DOHH2 (cell line): ENCODE results near the gene ATP6V0D1.
A peak's percentile ranks its signal among the peaks of the same experiment; 100 is the strongest.

Experiments used
- H3F3A ChIP-seq: fragments of 200-600 bp; sonication (generic), shearing (Covaris generic); 2 replicates; pipeline ENCODE4 v1.6.0; 2016; ENCODE audit warnings: antibody characterized with exemption, mild to moderate bottlenecking; ENCODE audit not compliant: control insufficient read depth, insufficient read depth
- H3K27ac ChIP-seq: fragments of 200-600 bp; sonication (generic); 2 replicates; pipeline ENCODE4 v1.5.1; 2014; ENCODE audit warnings: low read depth, mild to moderate bottlenecking, low read length, moderate library complexity
- H3K27me3 ChIP-seq: fragments of 200-600 bp; sonication (generic); 2 replicates; pipeline ENCODE4 v1.6.1; 2014; ENCODE audit warnings: mild to moderate bottlenecking, low read length, mixed read lengths; ENCODE audit not compliant: control insufficient read depth
- H3K36me3 ChIP-seq: fragments of 200-600 bp; sonication (generic); 2 replicates; pipeline ENCODE4 v1.6.1; 2014; ENCODE audit warnings: mild to moderate bottlenecking, low read length, moderate library complexity, mixed read lengths; ENCODE audit not compliant: control insufficient read depth
- H3K4me1 ChIP-seq: fragments of 200-600 bp; sonication (generic); 2 replicates; pipeline ENCODE4 v1.6.1; 2014; ENCODE audit warnings: mild to moderate bottlenecking, low read length, mixed read lengths; ENCODE audit not compliant: control insufficient read depth
- H3K4me2 ChIP-seq: fragments of 200-600 bp; sonication (generic); 2 replicates; pipeline ENCODE4 v1.6.0; 2014; ENCODE audit warnings: mild to moderate bottlenecking, low read length, moderate library complexity
- H3K4me3 ChIP-seq: fragments of 200-600 bp; sonication (generic); 2 replicates; pipeline ENCODE4 v1.5.1; 2014; ENCODE audit warnings: mild to moderate bottlenecking, low read length, mixed read lengths
- H3K79me2 ChIP-seq: fragments of 200-600 bp; sonication (generic); 2 replicates; pipeline ENCODE4 v1.6.1; 2014; ENCODE audit warnings: mild to moderate bottlenecking, low read length, mixed read lengths; ENCODE audit not compliant: control insufficient read depth
- H3K9me2 ChIP-seq: fragments of 200-600 bp; sonication (generic); replicated peaks from 2 replicates; pipeline ENCODE4 v1.6.1; 2014; ENCODE audit warnings: mild to moderate bottlenecking, low read length, mixed read lengths; ENCODE audit not compliant: control insufficient read depth
- H3K9me3 ChIP-seq: fragments of 200-600 bp; sonication (generic); 2 replicates; pipeline ENCODE4 v1.6.1; 2014; ENCODE audit warnings: antibody characterized with exemption, low read length, mixed read lengths; ENCODE audit not compliant: control insufficient read depth, insufficient read depth
- H4K20me1 ChIP-seq: fragments of 200-600 bp; sonication (generic); 2 replicates; pipeline ENCODE4 v1.6.0; 2014; ENCODE audit warnings: low read depth, mild to moderate bottlenecking, antibody characterized with exemption, low read length, moderate library complexity; ENCODE audit not compliant: control insufficient read depth, insufficient read depth
- EZH2phosphoT487 ChIP-seq: fragments of 200-600 bp; sonication (generic); IDR thresholded peaks from 2 replicates; pipeline ENCODE4 v1.6.1; 2017; ENCODE audit warnings: borderline replicate concordance, mild to moderate bottlenecking, antibody characterized with exemption, low read length, moderate library complexity, mixed read lengths
- TF ChIP-seq, protein P1 (sequence below): fragments of 200-600 bp; sonication (generic); IDR thresholded peaks from one replicate; pipeline ENCODE4 v1.5.1; 2014; ENCODE audit warnings: antibody characterized with exemption, mild to moderate bottlenecking, low read depth, low read length; ENCODE audit not compliant: poor library complexity, severe bottlenecking

The ATP6V0D1 gene

DNA sequence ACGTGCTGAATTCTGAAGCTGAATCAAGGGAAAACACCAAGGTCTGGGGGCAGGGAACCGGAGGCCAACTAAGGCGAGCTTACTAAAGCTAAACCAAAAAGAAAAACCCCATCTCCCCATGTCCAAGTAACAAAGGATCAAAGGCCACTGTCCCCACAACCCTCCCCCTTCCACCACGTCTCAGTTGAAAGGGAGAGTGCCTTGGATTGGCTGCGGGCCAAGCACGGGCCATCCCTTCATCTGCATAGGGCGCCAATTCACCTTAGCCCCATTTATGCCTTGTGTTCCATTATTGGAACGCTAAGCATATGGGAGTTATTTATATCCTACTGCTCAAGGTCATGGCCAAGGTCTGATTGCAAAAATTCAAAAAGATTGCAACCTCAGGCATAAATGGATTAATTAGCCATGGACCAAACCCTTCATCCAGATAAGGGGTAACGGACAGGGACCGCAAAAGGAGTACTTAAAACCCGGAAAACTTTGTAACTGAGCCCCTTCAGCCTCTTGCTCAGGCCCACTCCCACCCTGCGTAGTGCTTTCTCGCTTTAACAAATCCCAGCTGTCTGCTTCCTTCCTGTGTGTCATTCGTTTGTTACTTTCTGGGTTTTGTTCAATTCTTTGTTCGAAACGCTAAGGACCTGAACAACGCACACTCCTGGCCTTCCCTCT is 740 bp upstream of the ATP6V0D1 start:
- H3K36me3 ChIP-seq, result peaks cover 19% of the 10 kb centered on the region
- peak overlapping the region; percentile 95 for H3K4me3 ChIP-seq
- H3K27me3 ChIP-seq, result no peaks in the 10 kb centered on the region
- no peaks in the 10 kb centered on the region for H3K9me3 ChIP-seq
- peak overlapping the region; percentile 97 for H3K4me2 ChIP-seq
- peaks cover 57% of the 10 kb centered on the region for H3K4me1 ChIP-seq
- H3K27ac ChIP-seq, result peak overlapping the region; percentile 85
- H3K79me2 ChIP-seq, result peaks cover 60% of the 10 kb centered on the region
- peaks cover 6% of the 10 kb centered on the region; the same call in 1 of the 2 replicates for H3F3A ChIP-seq
- TF ChIP-seq, protein P1, sequence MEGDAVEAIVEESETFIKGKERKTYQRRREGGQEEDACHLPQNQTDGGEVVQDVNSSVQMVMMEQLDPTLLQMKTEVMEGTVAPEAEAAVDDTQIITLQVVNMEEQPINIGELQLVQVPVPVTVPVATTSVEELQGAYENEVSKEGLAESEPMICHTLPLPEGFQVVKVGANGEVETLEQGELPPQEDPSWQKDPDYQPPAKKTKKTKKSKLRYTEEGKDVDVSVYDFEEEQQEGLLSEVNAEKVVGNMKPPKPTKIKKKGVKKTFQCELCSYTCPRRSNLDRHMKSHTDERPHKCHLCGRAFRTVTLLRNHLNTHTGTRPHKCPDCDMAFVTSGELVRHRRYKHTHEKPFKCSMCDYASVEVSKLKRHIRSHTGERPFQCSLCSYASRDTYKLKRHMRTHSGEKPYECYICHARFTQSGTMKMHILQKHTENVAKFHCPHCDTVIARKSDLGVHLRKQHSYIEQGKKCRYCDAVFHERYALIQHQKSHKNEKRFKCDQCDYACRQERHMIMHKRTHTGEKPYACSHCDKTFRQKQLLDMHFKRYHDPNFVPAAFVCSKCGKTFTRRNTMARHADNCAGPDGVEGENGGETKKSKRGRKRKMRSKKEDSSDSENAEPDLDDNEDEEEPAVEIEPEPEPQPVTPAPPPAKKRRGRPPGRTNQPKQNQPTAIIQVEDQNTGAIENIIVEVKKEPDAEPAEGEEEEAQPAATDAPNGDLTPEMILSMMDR, result no peak
- TF ChIP-seq EZH2phosphoT487, result no peak
- H3K9me2 ChIP-seq, result no peaks in the 10 kb centered on the region
- H4K20me1 ChIP-seq, result no peaks in the 10 kb centered on the region

GRCh38 chr16:67477960-67478554 is 2.9 kb downstream of the ATP6V0D1 start:
- Histone ChIP-seq H3K4me2 (no peak overlapping the region), H3K36me3 (peaks cover 17% of the 10 kb centered on the region), H3K4me1 (peaks cover 41% of the 10 kb centered on the region), H3F3A (peaks cover 6% of the 10 kb centered on the region; the same call in 1 of the 2 replicates), H3K27ac (no peak overlapping the region), H4K20me1 (peaks cover 18% of the 10 kb centered on the region; the same call in 1 of the 2 replicates), H3K4me3 (no peak overlapping the region), H3K27me3 (no peaks in the 10 kb centered on the region), H3K79me2 (peaks cover 93% of the 10 kb centered on the region), H3K9me2 (no peaks in the 10 kb centered on the region), H3K9me3 (no peaks in the 10 kb centered on the region)
- TF ChIP-seq, protein P1, result no peak
- no peak for TF ChIP-seq EZH2phosphoT487

DNA sequence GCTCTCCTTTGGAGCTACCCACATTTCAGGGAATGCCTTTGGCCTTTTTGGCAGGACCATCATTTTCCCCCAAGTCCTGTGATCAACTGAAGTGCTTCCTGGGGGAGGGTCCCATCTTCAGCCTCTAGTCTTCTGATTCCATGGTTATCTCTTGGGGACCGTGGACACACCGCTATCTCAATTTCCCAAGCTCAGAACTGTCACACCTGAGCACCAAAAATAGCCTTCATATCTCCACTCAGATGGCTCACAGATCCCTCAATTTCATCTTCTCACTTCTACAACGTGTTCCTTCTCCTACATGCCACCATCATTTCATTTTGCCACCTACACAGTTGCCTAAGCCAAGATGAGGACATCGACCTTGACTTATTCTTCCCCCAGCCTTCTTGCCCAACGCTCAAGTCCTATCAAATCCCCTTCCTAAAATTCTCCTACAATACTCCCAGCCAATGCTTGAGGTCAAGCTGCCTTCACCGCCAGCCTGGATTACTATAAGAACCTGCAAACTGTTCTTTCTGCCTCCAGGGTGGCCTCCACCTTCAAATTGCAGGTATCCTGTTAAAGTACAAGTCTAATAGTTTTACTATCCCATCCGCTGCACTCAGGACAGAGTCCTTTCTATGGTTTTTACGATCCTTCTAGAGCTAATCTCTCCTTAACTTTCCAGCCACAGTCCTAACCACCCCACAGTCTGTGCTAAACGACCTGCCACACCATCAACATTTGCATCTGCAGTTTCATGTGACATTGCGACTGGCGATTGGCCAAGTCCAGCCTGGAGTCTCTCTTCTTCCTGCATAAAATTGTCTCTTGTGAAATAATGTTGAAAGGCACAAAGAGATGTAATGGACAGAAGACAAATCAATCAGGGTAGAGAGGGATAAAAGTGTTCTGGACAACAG is 6.2 kb downstream of the ATP6V0D1 start:
- H3K9me3 ChIP-seq, result no peaks in the 10 kb centered on the region
- no peaks in the 10 kb centered on the region for H3K27me3 ChIP-seq
- no peak for TF ChIP-seq EZH2phosphoT487
- TF ChIP-seq, protein P1, result no peak
- peaks cover 95% of the 10 kb centered on the region for H3K79me2 ChIP-seq
- peaks cover 20% of the 10 kb centered on the region; the same call in 1 of the 2 replicates for H4K20me1 ChIP-seq
- no peaks in the 10 kb centered on the region for H3K9me2 ChIP-seq
- H3F3A ChIP-seq, result no peaks in the 10 kb centered on the region
- no peak overlapping the region for H3K27ac ChIP-seq
- peaks cover 11% of the 10 kb centered on the region; the same call in 1 of the 2 replicates for H3K36me3 ChIP-seq
- peaks cover 23% of the 10 kb centered on the region for H3K4me1 ChIP-seq
- no peak overlapping the region for H3K4me3 ChIP-seq
- H3K4me2 ChIP-seq, result peak overlapping the region; percentile 13
